ENCODE results near the gene CDK5. TPM values are rescaled to one million over a fixed set of nuclear protein-coding genes. Genes with fewer than 3 reads are reported as not detected.

Gene CDK5
- total and polyA plus RNA-seq, 2 of the 13 experiments (the other 11 are each of a cell fraction or from before 2014, with no cell fraction given) = 16.4 to 21.3 TPM

- TF ChIP-seq MEIS1 (CRISPR knock-in tag; IDR thresholded peaks at IDR 0.05; ENCODE audit: borderline replicate concordance) (no peak), ZNF615 (CRISPR knock-in tag; IDR thresholded peaks at IDR 0.05; ENCODE audit: borderline replicate concordance) (no peak), UBTF (CRISPR knock-in tag; IDR thresholded peaks at IDR 0.05) (peak; percentile 83), ZNF20 (CRISPR knock-in tag; IDR thresholded peaks at IDR 0.05) (no peak), TEAD3 (CRISPR knock-in tag; optimal IDR thresholded peaks at IDR 0.05; ENCODE audit: borderline replicate concordance) (no peak), PAWR (CRISPR knock-in tag; IDR thresholded peaks at IDR 0.05; ENCODE audit: borderline replicate concordance) (no peak), ERF (CRISPR knock-in tag; IDR thresholded peaks at IDR 0.05) (peak; percentile 72; the same call in 1 of the 2 replicates), ZNF383 (CRISPR knock-in tag; IDR thresholded peaks at IDR 0.05; ENCODE audit: borderline replicate concordance) (no peak), SMARCC2 (IDR thresholded peaks at IDR 0.05) (no peak), KLF6 (CRISPR knock-in tag; IDR thresholded peaks at IDR 0.05) (0 out of 2 replicates have a peak, but pooled peaks have one; percentile 54), STAG1 (CRISPR knock-in tag; IDR thresholded peaks at IDR 0.05) (no peak), ELF1 (CRISPR knock-in tag; IDR thresholded peaks at IDR 0.05) (peak; percentile 75), ZBTB7B (CRISPR knock-in tag; IDR thresholded peaks at IDR 0.05) (no peak), CTCF (CRISPR knock-in tag; IDR thresholded peaks at IDR 0.05) (peak; percentile 15; the same call in 1 of the 2 replicates), ZNF281 (CRISPR knock-in tag; IDR thresholded peaks at IDR 0.05; ENCODE audit: borderline replicate concordance) (peak; percentile 47; the same call in 1 of the 2 replicates), PRDM15 (CRISPR knock-in tag; IDR thresholded peaks at IDR 0.05) (no peak)
Observed at GRCh38 chr7:151085691-151086620, 28.3 kb upstream of the CDK5 start, which contains the start of gene AGAP3 (continued).

Data from HepG2 (cell line).